HEK293 (cell line): ENCODE measurements around the gene CADPS2.
"Not testable (repeated sequence)": the region's sequence is repeated elsewhere in the genome, so short reads cannot be mapped to it uniquely, and the experiment has no call there.

Experiments used
- CTCF ChIA-PET: fragments of 350-600 bp; formaldehyde crosslinking; extraction: SDS; loops from one replicate; lab custom pipeline; 2021; ENCODE audit warnings: antibody characterized with exemption; lab: Yijun Ruan, JAX
- POLR2A ChIA-PET: fragments of 300-600 bp; formaldehyde crosslinking; extraction: SDS; loops from one replicate; lab custom pipeline; 2020; ENCODE audit warnings: antibody characterized with exemption, inconsistent platforms; lab: Yijun Ruan, JAX
- H3K27ac ChIP-seq: fragments of 200-500 bp; sonication (Bioruptor generic); 2 replicates; pipeline ENCODE4 v1.5.1; 2014; ENCODE audit warnings: low read depth, low read length, control low read depth, inconsistent platforms; ENCODE audit errors: extremely low read depth
- H3K36me3 ChIP-seq, 2 experiments: fragments of 200-500 bp in 1 of 2; sonication (Bioruptor generic) in 1 of 2; 1 replicate in 1 of 2; 2 replicates in 1 of 2; pipeline ENCODE4 v1.5.1; 2014 to 2017; ENCODE audit warnings: inconsistent platforms in 2 of 2, low read length in 2 of 2; ENCODE audit not compliant: control insufficient read depth in 2 of 2, insufficient read depth in 1 of 2
- H3K4me1 ChIP-seq: fragments of 200-500 bp; sonication (Bioruptor generic); 2 replicates; pipeline ENCODE4 v1.5.1; 2014; ENCODE audit warnings: mild to moderate bottlenecking, low read length, inconsistent platforms; ENCODE audit not compliant: control insufficient read depth, insufficient read depth
- H3K4me3 ChIP-seq: 2 replicates; pipeline ENCODE4 v1.5.1; 2011; ENCODE audit warnings: low read depth, mild to moderate bottlenecking, control low read depth, low read length, moderate library complexity
- H3K9me3 ChIP-seq: fragments of 200-500 bp; sonication (Bioruptor generic); 2 replicates; pipeline ENCODE4 v1.5.1; 2014; ENCODE audit warnings: low read depth, low read length, inconsistent platforms; ENCODE audit not compliant: control insufficient read depth, insufficient read depth
- FEZF1 ChIP-seq: fragments of 450-650 bp; formaldehyde crosslinking; IDR thresholded peaks from 2 replicates; pipeline ENCODE4 v1.5.1; 2016; ENCODE audit warnings: missing biosample characterization, missing genetic modification characterization
- KLF1 ChIP-seq: fragments of 450-650 bp; formaldehyde crosslinking; IDR thresholded peaks from 2 replicates; pipeline ENCODE4 v1.5.1; 2016; ENCODE audit warnings: missing biosample characterization, missing genetic modification characterization
- KLF7 ChIP-seq: fragments of 450-650 bp; formaldehyde crosslinking; IDR thresholded peaks from 2 replicates; pipeline ENCODE4 v1.5.1; 2016; ENCODE audit warnings: missing biosample characterization, missing genetic modification characterization, borderline replicate concordance
- OSR2 ChIP-seq: fragments of 450-650 bp; formaldehyde crosslinking; IDR thresholded peaks from 2 replicates; pipeline ENCODE4 v1.5.1; 2016; ENCODE audit warnings: missing biosample characterization, missing genetic modification characterization
- OVOL3 ChIP-seq: fragments of 450-650 bp; formaldehyde crosslinking; IDR thresholded peaks from 2 replicates; pipeline ENCODE4 v1.5.1; 2016; ENCODE audit warnings: missing biosample characterization, missing genetic modification characterization
- REST ChIP-seq: fragments of 450-650 bp; formaldehyde crosslinking; IDR thresholded peaks from 2 replicates; pipeline ENCODE4 v1.5.1; 2016; ENCODE audit warnings: missing biosample characterization, missing genetic modification characterization
- SP3 ChIP-seq: fragments of 450-650 bp; formaldehyde crosslinking; IDR thresholded peaks from 2 replicates; pipeline ENCODE4 v1.5.1; 2016; ENCODE audit warnings: missing biosample characterization, missing genetic modification characterization
- ZNF121 ChIP-seq: fragments of 450-650 bp; formaldehyde crosslinking; IDR thresholded peaks from 2 replicates; pipeline ENCODE4 v1.5.1; 2016; ENCODE audit warnings: missing biosample characterization, missing genetic modification characterization
- ZNF155 ChIP-seq: fragments of 450-650 bp; formaldehyde crosslinking; IDR thresholded peaks from 2 replicates; pipeline ENCODE4 v1.5.1; 2016; ENCODE audit warnings: missing biosample characterization, missing genetic modification characterization
- ZNF174 ChIP-seq: fragments of 450-650 bp; formaldehyde crosslinking; IDR thresholded peaks from 2 replicates; pipeline ENCODE4 v1.5.0; 2017; ENCODE audit warnings: missing biosample characterization, mild to moderate bottlenecking, missing genetic modification characterization
- ZNF18 ChIP-seq: fragments of 450-650 bp; formaldehyde crosslinking; IDR thresholded peaks from 2 replicates; pipeline ENCODE4 v1.5.1; 2016; ENCODE audit warnings: missing biosample characterization, missing genetic modification characterization
- ZNF2 ChIP-seq: fragments of 450-650 bp; formaldehyde crosslinking; IDR thresholded peaks from 2 replicates; pipeline ENCODE4 v1.5.1; 2016; ENCODE audit warnings: missing biosample characterization, missing genetic modification characterization
- ZNF239 ChIP-seq: fragments of 450-650 bp; formaldehyde crosslinking; IDR thresholded peaks from 2 replicates; pipeline ENCODE4 v1.5.1; 2016; ENCODE audit warnings: missing biosample characterization, missing genetic modification characterization
- ZNF311 ChIP-seq: fragments of 450-650 bp; formaldehyde crosslinking; IDR thresholded peaks from 2 replicates; pipeline ENCODE4 v1.5.1; 2017; ENCODE audit warnings: missing biosample characterization, missing genetic modification characterization, borderline replicate concordance
- ZNF416 ChIP-seq: fragments of 450-650 bp; formaldehyde crosslinking; IDR thresholded peaks from 2 replicates; pipeline ENCODE4 v1.5.1; 2016; ENCODE audit warnings: missing biosample characterization, missing genetic modification characterization
- ZNF510 ChIP-seq: fragments of 450-650 bp; formaldehyde crosslinking; IDR thresholded peaks from 2 replicates; pipeline ENCODE4 v1.5.1; 2018; ENCODE audit warnings: mild to moderate bottlenecking, missing genetic modification characterization, missing biosample characterization; ENCODE audit not compliant: insufficient replicate concordance
- ZNF514 ChIP-seq: fragments of 450-650 bp; formaldehyde crosslinking; IDR thresholded peaks from 2 replicates; pipeline ENCODE4 v1.5.1; 2016; ENCODE audit warnings: missing biosample characterization, missing genetic modification characterization
- ZNF558 ChIP-seq: fragments of 450-650 bp; formaldehyde crosslinking; IDR thresholded peaks from 2 replicates; pipeline ENCODE4 v1.5.1; 2016; ENCODE audit warnings: missing biosample characterization, missing genetic modification characterization
- ZNF561 ChIP-seq: fragments of 450-650 bp; IDR thresholded peaks from 2 replicates; pipeline ENCODE4 v1.5.1; 2018; ENCODE audit warnings: missing biosample characterization, missing genetic modification characterization, borderline replicate concordance
- ZNF692 ChIP-seq: fragments of 450-650 bp; formaldehyde crosslinking; IDR thresholded peaks from 2 replicates; pipeline ENCODE4 v1.5.1; 2016; ENCODE audit warnings: missing biosample characterization, missing genetic modification characterization
- ZNF701 ChIP-seq: fragments of 450-650 bp; formaldehyde crosslinking; IDR thresholded peaks from 2 replicates; pipeline ENCODE4 v1.5.1; 2016; ENCODE audit warnings: missing biosample characterization, missing genetic modification characterization
- ZNF704 ChIP-seq: fragments of 450-650 bp; formaldehyde crosslinking; IDR thresholded peaks from 2 replicates; pipeline ENCODE4 v1.5.1; 2016; ENCODE audit warnings: missing biosample characterization, missing genetic modification characterization
- ZNF777 ChIP-seq: fragments of 450-650 bp; formaldehyde crosslinking; IDR thresholded peaks from 2 replicates; pipeline ENCODE4 v1.5.1; 2017; ENCODE audit warnings: missing biosample characterization, missing genetic modification characterization, borderline replicate concordance

The CADPS2 gene

GRCh38 chr7:122684504-122684903, 201.8 kb downstream of the CADPS2 start:
- no peaks in the 10 kb centered on the region for H3K4me1 ChIP-seq

GRCh38 chr7:122682815-122683550, 203.3 kb downstream of the CADPS2 start:
- POLR2A ChIA-PET = no interaction called here
- CTCF ChIA-PET = interaction anchor here (0.7 kb wide), 1 partner anchor 588 kb away, joined by 3 read pairs; no protein-coding TSS in a partner anchor
- no peak overlapping the region for H3K27ac ChIP-seq
- no peak for TF ChIP-seq SP3
- TF ChIP-seq KLF7 = no peak
- no peak for TF ChIP-seq ZNF311
- no peak for TF ChIP-seq FEZF1 (tag by site-specific recombination)
- no peak for TF ChIP-seq ZNF18
- TF ChIP-seq REST (tag by site-specific recombination) = no peak
- no peak for TF ChIP-seq OVOL3 (tag by site-specific recombination)
- TF ChIP-seq ZNF510 (tag by site-specific recombination) = no peak
- TF ChIP-seq ZNF704 (tag by site-specific recombination) = no peak
- no peak for TF ChIP-seq ZNF561
- no peak for TF ChIP-seq KLF1
- TF ChIP-seq ZNF121 (tag by site-specific recombination) = no peak
- no peak for TF ChIP-seq ZNF701 (tag by site-specific recombination)
- TF ChIP-seq ZNF239 (tag by site-specific recombination) = no peak
- TF ChIP-seq ZNF777 (tag by site-specific recombination) = no peak
- no peak for TF ChIP-seq ZNF514 (tag by site-specific recombination)
- no peaks in the 10 kb centered on the region for H3K9me3 ChIP-seq
- H3K36me3 ChIP-seq = no peaks in the 10 kb centered on the region
- H3K4me3 ChIP-seq = no peak overlapping the region
- H3K4me1 ChIP-seq = no peaks in the 10 kb centered on the region

More at GRCh38 chr7:122684504-122684903, 201.8 kb downstream of the CADPS2 start:
- Histone ChIP-seq H3K36me3 (no peaks in the 10 kb centered on the region), H3K4me3 (no peak overlapping the region), H3K9me3 (no peaks in the 10 kb centered on the region), H3K27ac (no peak overlapping the region)
- POLR2A ChIA-PET = no interaction called here
- CTCF ChIA-PET = interaction anchor here (0.7 kb wide), 1 partner anchor 767 kb away, joined by 4 read pairs; no protein-coding TSS in a partner anchor
- TF ChIP-seq ZNF558 (tag by site-specific recombination) (no peak), ZNF692 (tag by site-specific recombination) (no peak), ZNF174 (tag by site-specific recombination) (no peak), ZNF416 (tag by site-specific recombination) (no peak), OSR2 (tag by site-specific recombination) (no peak), ZNF155 (tag by site-specific recombination) (no peak), ZNF2 (tag by site-specific recombination) (no peak)

- CTCF ChIA-PET = interaction anchor here (0.7 kb wide), 1 partner anchor 10 kb away, joined by 3 read pairs; no protein-coding TSS in a partner anchor
- H3K36me3 ChIP-seq, H3K9me3 ChIP-seq, H3K4me1 ChIP-seq, H3K27ac ChIP-seq, POLR2A ChIA-PET, H3K4me3 ChIP-seq: not testable (repeated sequence)
These were observed 205.1 kb downstream of the CADPS2 start for GRCh38 chr7:122681186-122681585.
